NB4 (cell line): ENCODE data around the gene PDE6H.

Source experiments
- CTCF ChIP-seq: IDR thresholded peaks from one replicate; pipeline ENCODE4 v1.5.1; 2012; ENCODE audit warnings: low read depth, low read length
- MAX ChIP-seq: IDR thresholded peaks from 2 replicates; pipeline ENCODE4 v1.6.1; 2011; ENCODE audit warnings: low read depth, low read length
- MYC ChIP-seq: IDR thresholded peaks from 2 replicates; pipeline ENCODE4 v1.6.1; 2011; ENCODE audit warnings: low read depth, low read length
- POLR2A ChIP-seq: IDR thresholded peaks from 2 replicates; pipeline ENCODE4 v1.6.1; 2011; ENCODE audit warnings: mild to moderate bottlenecking; ENCODE audit not compliant: insufficient read length; ENCODE audit errors: extremely low read depth

- TF ChIP-seq CTCF (no peak), POLR2A (no peak), MYC (peak; percentile 59), MAX (peak; percentile 28; the same call in 1 of the 2 replicates)
Measured at GRCh38 chr12:14982562-14982961, 9.7 kb downstream of the PDE6H start.
